DMS153 (cell line): ENCODE results near the gene RPS6KB1.
"Not testable (repeated sequence)": the region's sequence is repeated elsewhere in the genome, so short reads cannot be mapped to it uniquely, and the experiment has no call there.

ENCODE experiments used
- DNase-seq: peaks from one replicate; lab custom pipeline; 2025; lab: John Stamatoyannopoulos, UW

Gene RPS6KB1

DNA sequence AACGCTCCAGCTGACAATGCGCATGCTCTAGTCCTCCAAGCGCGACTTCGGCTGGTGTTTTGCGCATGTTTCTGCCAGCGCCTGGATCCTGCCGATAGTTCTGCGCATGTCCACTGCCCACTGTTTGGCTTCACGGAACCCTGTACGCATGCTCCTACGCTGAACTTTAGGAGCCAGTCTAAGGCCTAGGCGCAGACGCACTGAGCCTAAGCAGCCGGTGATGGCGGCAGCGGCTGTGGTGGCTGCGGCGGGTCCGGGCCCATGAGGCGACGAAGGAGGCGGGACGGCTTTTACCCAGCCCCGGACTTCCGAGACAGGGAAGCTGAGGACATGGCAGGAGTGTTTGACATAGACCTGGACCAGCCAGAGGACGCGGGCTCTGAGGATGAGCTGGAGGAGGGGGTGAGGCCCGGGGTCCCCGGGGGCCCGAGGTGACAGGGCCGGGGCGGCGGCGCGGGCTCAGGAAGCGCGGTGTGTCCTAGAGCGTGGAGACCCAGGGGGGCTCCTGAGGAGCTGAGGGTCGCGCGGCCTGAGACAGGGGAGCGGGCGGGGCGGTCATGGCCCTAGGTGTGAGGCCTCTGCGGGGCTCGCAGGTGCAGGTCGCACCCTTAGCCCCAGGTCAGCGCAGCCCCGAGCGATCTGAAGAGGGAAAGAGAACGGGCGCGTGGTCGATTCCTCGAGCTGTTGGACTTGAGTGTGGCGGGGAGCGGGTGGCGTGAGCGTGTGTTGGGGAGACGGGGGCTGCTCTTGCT, at the start of gene RPS6KB1, which contains the start of gene TUBD1:
Gene RPS6KB1 (plus strand): TSS at position 198 of the 752 bp plus-strand sequence. CDS start 64 bp downstream, at position 262.
Gene TUBD1 (minus strand): TSS at position 20 of the 752 bp plus-strand sequence. CDS start 1,941 bp downstream, outside the sequence.
- DNase-seq, result peak; percentile 97

- peak; percentile 33 for DNase-seq
These were observed 47.9 kb upstream of the RPS6KB1 start for GRCh38 chr17:59844884-59845594.

DNA sequence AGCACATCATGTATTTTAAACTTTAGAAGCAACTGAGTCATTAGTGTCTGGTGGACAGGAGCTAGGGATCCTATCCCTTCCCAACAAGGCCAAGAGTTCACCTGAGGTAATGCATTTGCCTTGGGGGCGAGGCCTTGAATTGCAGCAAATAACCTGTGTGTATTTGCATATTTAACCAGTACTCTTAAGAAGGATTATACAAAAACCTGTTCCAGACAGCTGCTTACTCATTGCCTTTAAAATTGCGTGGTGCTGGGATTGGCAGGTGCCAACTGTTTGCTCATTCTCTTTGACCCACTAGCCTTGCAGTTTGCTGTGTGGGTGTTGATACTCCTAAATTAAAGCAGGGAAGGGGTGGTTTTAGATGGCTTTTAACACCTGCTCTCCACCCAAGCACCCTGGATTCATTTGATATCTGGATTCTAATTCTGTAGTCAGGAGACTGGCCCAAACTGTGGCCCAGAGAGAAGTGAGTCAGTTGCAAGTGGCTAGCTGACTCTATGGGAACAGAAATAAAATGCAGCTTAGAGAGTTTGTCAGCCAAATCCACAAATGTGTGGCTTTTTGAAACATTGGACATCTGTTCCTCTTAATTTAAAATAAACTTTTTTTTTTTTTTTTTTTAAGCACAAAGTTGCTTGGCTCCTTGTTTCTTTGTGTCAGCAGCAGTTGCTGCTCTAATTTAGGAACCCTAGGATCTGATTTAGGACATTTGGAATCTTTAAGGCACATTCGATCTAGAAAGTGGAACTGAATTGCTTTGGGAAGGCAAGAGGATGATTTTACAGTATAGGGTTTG, 47.1 kb upstream of the RPS6KB1 start:
- peak; percentile 99 for DNase-seq

- DNase-seq, result peak; percentile 82
These were observed 46.3 kb upstream of the RPS6KB1 start for GRCh38 chr17:59846394-59847165.

- DNase-seq, result no peak
These were observed 44.6 kb upstream of the RPS6KB1 start for GRCh38 chr17:59848385-59848668.

DNA sequence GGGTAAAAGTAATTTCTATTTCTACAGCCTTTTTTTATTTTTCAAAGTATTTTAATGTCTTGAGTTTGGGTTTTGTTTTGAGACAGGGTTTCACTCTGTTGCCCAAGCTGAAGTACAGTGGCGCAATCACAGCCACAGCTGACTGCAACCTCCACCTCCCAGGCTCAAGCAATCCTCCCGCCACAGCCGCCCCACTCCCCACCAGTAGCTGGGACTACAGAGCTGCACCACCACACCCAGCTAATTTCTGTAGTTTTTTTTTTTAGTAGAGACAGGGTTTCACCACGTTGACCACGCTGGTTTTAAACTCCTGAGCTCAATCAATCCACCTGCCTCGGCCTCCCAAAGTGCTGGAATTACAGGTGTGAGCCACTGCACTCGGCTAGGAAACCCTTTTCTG, 44.1 kb upstream of the RPS6KB1 start:
- DNase-seq, result no peak

GRCh38 chr17:59850311-59850710, 42.6 kb upstream of the RPS6KB1 start:
- not testable (repeated sequence) for DNase-seq

DNA sequence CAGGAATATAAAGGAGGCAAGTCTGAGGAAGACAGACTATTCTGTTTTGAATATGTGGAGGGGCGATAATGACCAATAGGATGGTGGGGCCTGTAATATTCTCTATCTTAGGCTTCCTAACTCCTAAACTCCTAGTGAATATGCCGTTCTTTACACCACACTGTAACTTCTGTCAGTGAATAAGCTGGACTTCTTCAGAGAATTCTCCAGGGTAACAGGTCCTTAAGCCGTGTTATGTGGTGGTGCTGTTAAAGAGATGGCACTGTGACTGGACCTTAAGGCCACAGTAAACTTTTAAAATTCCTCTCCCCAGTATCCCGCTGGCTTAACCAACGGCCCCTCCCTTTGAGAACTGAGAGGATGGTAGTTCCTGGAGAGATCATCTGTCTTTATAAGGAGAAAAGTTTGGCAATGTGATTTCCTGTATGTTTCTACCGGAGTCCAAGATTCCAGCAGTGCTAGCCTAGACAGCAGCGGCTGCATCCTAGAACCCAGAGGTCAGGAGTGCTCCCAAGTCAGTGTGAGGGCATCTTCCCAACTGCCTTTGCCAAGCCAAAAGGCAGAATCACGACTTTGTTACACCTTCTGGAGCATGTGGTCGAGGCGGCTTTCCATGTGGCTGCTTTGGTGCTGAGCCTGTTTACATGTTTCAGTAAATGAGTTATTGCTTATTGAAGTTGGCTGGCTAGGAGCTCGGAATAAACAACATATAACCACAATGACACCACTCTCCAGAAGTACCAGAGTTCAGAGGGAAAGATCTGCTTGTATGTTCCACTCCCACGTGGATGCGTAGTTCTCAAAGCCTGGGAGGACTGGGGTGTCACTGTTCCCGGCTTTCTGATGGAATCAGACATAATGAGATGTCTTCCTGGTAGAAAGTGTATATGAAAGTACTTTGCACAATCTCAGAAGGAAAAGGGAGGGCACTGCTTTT, 41.2 kb upstream of the RPS6KB1 start:
- DNase-seq, result no peak

DNA sequence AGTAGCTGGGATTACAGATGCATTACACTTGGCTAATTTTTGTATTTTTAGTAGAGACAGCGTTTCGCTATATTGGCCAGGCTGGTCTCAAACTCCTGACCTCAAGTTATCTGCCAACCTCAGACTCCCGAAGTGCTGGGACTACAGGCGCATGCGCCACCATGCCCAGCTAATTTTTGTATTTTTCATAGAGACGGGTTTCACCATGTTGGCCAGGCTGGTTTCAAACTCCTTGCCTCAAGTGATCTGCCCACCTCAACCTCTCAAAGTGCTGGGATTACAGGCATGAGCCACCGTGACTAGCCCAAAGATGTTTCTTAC, 40.1 kb upstream of the RPS6KB1 start:
- not testable (repeated sequence) for DNase-seq

DNA sequence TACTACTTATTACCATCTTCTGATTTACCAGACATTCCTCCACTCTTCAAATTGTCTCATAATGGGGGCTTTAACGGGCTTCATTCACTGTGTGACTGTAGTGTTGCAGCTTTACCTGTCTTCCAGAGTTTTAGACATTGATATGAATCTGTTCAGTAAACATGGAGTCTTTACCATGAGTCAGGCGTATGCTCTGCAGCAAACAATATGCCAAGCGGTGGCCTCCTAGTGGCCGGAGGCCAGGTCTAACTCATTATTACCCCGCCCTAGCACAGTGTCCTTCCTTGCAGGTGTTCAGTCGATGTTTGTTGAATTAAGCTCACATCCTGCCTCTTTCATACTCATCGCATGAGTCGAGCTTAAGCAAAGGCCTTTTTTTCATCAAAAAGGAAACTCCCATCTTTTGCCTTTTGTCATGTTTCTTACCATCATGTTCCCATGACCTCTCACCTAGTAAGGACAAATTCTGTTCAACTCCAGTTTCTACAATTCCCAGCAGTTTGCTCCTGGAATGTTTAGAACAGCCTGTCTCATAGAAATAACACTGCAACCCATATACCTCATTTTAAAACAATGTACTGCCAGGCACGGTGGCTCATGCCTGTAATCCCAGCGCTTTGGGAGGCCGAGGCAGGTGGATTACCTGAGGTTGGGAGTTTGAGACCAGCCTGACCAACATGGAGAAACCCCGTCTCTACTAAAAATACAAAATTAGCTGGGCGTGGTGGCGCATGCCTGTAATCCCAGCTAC, 39.6 kb upstream of the RPS6KB1 start:
- DNase-seq, result peak; percentile 60

- DNase-seq, result not testable (repeated sequence)
These were observed 38.8 kb upstream of the RPS6KB1 start for GRCh38 chr17:59853919-59854729.

DNA sequence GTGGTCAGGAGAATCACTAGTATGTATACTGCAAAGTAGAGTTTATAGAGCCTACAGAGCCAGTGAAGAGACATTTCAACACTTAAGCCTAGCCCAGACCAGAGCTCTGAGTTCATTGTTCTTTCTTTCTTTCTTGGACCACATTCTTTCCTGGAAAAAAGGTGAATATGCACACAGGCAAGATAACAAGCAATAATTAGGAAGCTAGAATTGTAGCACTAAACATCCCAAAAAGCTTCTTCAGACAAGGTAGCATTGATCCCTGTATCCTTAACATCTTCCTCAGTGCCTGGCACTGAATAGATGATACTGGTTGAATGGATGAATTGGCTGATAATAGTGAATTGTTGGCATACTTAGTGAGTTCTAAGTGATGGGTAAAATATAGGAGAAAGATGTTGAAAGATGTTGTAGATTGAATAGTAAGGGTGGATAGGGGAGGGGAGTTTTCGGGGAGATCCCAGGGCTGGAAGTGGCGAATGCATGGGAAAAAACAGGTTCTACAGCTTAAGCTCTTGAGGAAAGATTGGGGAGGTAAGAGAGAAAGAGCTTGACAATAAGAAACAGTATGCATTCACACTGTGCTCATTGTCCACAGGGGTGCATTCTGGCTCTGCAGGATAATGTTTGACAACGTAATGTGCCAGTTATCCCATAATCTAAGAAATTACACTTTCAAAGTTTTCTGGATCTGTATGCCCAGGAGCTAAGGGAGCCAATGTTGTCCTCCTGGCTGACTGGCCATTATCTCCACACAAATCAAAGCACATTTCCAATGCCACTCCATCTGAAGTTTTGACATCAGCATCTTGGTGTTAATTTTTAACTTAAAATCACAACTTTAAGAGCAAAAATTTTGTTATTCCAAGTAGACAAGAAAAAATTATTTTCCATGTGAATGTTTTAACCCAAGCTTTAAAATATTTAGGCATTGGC, 35.8 kb upstream of the RPS6KB1 start:
- DNase-seq, result no peak

- DNase-seq, result no peak
These were observed 34.6 kb upstream of the RPS6KB1 start for GRCh38 chr17:59858167-59858816.

- DNase-seq, result no peak
These were observed 34.0 kb upstream of the RPS6KB1 start for GRCh38 chr17:59858932-59859331.

DNA sequence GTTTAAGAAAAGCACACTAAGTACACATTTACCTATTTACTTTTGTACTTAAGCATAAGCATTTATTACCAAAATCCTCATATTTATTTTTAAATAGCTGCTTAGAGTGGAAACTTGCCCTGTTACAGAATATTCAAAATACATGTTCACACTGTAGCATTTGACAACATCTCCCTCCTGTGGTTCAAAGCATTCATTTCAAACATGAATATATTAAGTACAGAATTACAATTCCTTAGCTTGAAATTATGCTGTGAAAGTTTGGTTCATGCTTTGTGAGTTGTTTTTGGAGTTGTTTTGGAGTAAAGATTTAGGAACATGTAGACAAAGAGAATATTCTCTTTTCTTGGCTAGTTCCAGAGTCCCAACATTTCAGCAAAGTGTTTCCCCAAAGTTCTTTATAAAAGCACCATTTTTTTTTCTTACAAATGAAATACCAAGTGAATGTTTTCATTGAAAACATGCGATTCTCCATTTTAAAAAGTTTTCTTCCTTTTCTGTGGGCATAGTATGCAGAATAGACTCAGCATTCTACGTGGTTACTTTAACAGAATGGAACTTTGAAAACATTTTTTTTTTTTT, 33.4 kb upstream of the RPS6KB1 start:
- no peak for DNase-seq

- DNase-seq, result no peak
These were observed 29.3 kb upstream of the RPS6KB1 start for GRCh38 chr17:59863616-59864015.

GRCh38 chr17:59869941-59870218, 23.0 kb upstream of the RPS6KB1 start:
- no peak for DNase-seq

DNA sequence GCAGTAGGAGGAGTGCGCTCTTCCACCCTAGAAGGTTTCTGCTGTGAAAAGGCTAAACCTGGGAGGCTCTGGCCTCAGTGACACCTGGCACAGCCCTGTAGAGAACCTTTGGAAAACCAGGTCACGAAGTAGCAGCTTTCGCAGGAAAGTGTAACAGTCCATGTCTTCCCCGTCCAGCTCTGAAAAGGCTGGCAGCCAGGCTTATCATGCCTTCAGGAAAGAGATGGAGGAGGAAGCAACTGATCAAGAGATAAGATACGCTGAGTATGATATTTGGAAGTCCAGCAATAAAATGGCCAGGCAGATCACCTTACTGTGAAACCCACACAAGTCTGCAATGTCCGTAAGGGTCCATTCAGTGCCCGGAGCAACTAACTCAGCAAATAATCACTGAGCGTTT, 22.4 kb upstream of the RPS6KB1 start:
- no peak for DNase-seq
